Ovary (tissue), 9 donors: ENCODE results near the gene TRAK1. TPM values are rescaled to one million over a fixed set of nuclear protein-coding genes. Genes with fewer than 3 reads are reported as not detected.
A peak's percentile ranks its signal among the peaks of the same experiment; 100 is the strongest.

Experiments
- DNase-seq, 5 donors: peaks; one replicate each; pipeline ENCODE4 v3.0.0-alpha.2; 2019 to 2020
- H3K27ac ChIP-seq, 2 donors: fragments of 200-600 bp; one replicate each; pipeline versions ENCODE4 v1.5.1 to v1.8.0; 2019 to 2022
- H3K27me3 ChIP-seq: fragments of 200-600 bp; one replicate; pipeline ENCODE4 v1.8.0; 2022
- H3K36me3 ChIP-seq: fragments of 200-600 bp; sonication (generic); one replicate; pipeline ENCODE4 v1.5.1; 2019
- H3K4me1 ChIP-seq: one replicate; pipeline ENCODE4 v1.8.1; 2013; ENCODE audit warnings: mild to moderate bottlenecking, moderate library complexity; ENCODE audit not compliant: insufficient read depth
- H3K4me3 ChIP-seq: fragments of 200-600 bp; sonication (generic); one replicate; pipeline ENCODE4 v1.5.1; 2017
- H3K9me3 ChIP-seq, 2 donors: fragments of 200-600 bp in 1 of 2; sonication (generic) in 1 of 2; one replicate each; pipeline versions ENCODE4 v1.5.1 to v1.8.1; 2013 to 2019; ENCODE audit warnings: mild to moderate bottlenecking in 1 of 2, moderate library complexity in 1 of 2
- CTCF ChIP-seq, 3 donors: fragments of 450-650 bp in 2 of 3; fragments of 200-600 bp in 1 of 3; IDR thresholded peaks; one replicate each; pipeline versions ENCODE4 v1.5.1 to v1.8.0; 2016 to 2022; ENCODE audit warnings: antibody characterized with exemption in 3 of 3, mild to moderate bottlenecking in 1 of 3
- EP300 ChIP-seq: sonication (generic); formaldehyde crosslinking; IDR thresholded peaks from one replicate; pipeline ENCODE4 v1.6.1; 2017; ENCODE audit warnings: antibody characterized with exemption
- POLR2A ChIP-seq: fragments of 450-650 bp; IDR thresholded peaks from one replicate; pipeline ENCODE4 v1.6.1; 2017; ENCODE audit warnings: antibody characterized with exemption, mild to moderate bottlenecking, moderate library complexity
- WGBS, 3 donors: extraction: QIAGEN DNeasy Blood & Tissue Kit in 1 of 3; methylation state at CpG; one replicate each; pipeline versions ENCODE4 v1.1.5 to v1.1.7; 2013 to 2017; 5-methylcytosine and 5-hydroxymethylcytosine counted together
- intact Hi-C, 4 donors: fragments of 100-400 bp; cut with DNase I; formaldehyde crosslinking; loops; one replicate each; pipeline versions ENCODE4 v1.11.0 to v1.15.1; 2022 to 2023
- polyA plus RNA-seq, 2 donors: library from polyadenylated mRNA; stranded (reverse); fragments of 200-250 nt in 1 of 2; fragments of 350-450 nt in 1 of 2; fragmentation: Illumina TruSeq in 1 of 2; extraction: RNeasy Lipid Tissue Mini Kit (QIAGEN cat#74804) in 1 of 2; gene quantifications; one replicate each; pipeline ENCODE4 v1.2.3, GENCODE V29; 2013 to 2014
- total RNA-seq, 7 donors: library from RNA; depleted of rRNA in 2 of 7; stranded (reverse); fragments of >200 nt in 2 of 7; fragmentation: NEBNext Ultra II Directional in 3 of 7; extraction: Animal tissue kit (Norgen Biotek cat#: 25700) in 3 of 7; gene quantifications; one replicate each; pipeline versions ENCODE4 v1.1.0 to v1.2.4, GENCODE V29; 2016 to 2023
- donor health status: DM: no; HTN: no; CAD: no; lungs with moderate emphysema.
- donor health status: DM: no; HTN: no; CAD: no.
- donor health status: Bipolar disorder and iron deficiency.
- donor health status: DM: yes; HTN: yes; CAD: no.
- donor health status: DM: no; HTN: no; CAD: no.
- donor health status: DM: yes; HTN: yes; CAD: no.

The TRAK1 gene
- total and polyA plus RNA-seq, 9 donors: 7.1 to 17.7 (median 14.9) TPM

GRCh38 chr3:42148086-42148848, 57.1 kb downstream of the TRAK1 start:
- WGBS, 3 donors: 74 to 80% (median 74%) methylated on average over 5 of the region's 5 CpGs
- DNase-seq: no peak
- no peak for TF ChIP-seq POLR2A
- no peak for TF ChIP-seq CTCF (IDR thresholded peaks at IDR 0.05)
- TF ChIP-seq EP300: no peak
- Histone ChIP-seq H3K9me3 (no peaks in the 10 kb centered on the region), H3K36me3 (no peaks in the 10 kb centered on the region), H3K4me3 (no peak overlapping the region), H3K4me1 (peaks cover 2% of the 10 kb centered on the region), H3K27me3 (no peaks in the 10 kb centered on the region), H3K27ac (no peak overlapping the region)
- intact Hi-C loops: no loop called here

DNA sequence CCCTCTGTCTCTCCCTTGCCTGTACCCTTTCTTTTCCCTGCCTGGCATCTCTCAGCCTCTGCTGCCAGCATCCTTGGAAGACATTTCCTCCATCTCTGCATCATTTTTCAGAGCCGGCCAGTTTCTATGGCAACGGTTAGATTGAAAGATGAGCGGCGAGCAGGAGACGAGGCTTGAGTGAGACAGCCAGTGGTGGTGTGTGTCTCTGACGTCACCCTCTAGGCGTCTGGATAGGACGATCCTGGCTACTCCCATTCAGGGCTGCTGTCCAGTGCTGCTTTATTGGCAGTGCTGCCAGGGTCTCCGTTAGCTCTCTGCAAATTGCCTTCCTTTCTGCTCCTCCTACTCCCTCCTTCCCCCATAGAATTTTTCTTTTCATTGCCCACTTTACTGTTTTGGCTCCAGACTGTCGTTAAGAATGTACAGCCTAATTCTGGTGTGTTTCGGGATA, 57.9 kb downstream of the TRAK1 start:
- intact Hi-C loops: no loop called here
- DNase-seq: peak; percentile 48 to 78 (median 71)
- no peak overlapping the region for H3K27ac ChIP-seq
- no peaks in the 10 kb centered on the region for H3K27me3 ChIP-seq
- H3K4me3 ChIP-seq: no peak overlapping the region
- peaks cover 2% of the 10 kb centered on the region for H3K4me1 ChIP-seq
- TF ChIP-seq EP300 (no peak), POLR2A (no peak), CTCF (IDR thresholded peaks at IDR 0.05) (no peak)
- H3K9me3 ChIP-seq: no peaks in the 10 kb centered on the region
- H3K36me3 ChIP-seq: no peaks in the 10 kb centered on the region
- WGBS, 3 donors: 11 to 22% (median 16%) methylated on average over 11 of the region's 11 CpGs

DNA sequence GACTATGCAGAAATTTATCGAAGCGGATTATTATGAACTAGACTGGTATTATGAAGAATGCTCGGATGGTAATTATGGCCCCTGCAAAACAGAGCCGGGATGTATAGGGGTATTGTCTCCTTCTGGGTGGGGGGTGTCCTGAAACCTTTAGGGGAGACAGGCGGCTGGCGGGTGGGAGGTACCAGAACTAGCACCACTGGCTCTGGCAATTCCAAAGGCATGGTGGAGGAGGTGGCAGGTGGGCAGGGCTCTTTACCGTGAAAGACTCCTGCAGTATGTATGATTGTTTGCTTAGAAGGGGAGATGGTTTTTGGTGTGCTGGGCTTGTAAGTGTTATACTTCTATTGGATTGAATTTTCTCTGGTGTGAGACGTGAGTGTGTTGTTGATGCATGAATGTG, 58.4 kb downstream of the TRAK1 start:
- no peak for TF ChIP-seq POLR2A
- TF ChIP-seq CTCF (IDR thresholded peaks at IDR 0.05): no peak
- TF ChIP-seq EP300: no peak
- intact Hi-C loops: no loop called here
- Histone ChIP-seq H3K9me3 (no peaks in the 10 kb centered on the region), H3K36me3 (no peaks in the 10 kb centered on the region), H3K27ac (no peak overlapping the region), H3K4me1 (peaks cover 2% of the 10 kb centered on the region), H3K27me3 (no peaks in the 10 kb centered on the region), H3K4me3 (no peak overlapping the region)
- no peak for DNase-seq
- 87 to 89% (median 87%) methylated on average over 8 of the region's 8 CpGs for WGBS, 3 donors

DNA sequence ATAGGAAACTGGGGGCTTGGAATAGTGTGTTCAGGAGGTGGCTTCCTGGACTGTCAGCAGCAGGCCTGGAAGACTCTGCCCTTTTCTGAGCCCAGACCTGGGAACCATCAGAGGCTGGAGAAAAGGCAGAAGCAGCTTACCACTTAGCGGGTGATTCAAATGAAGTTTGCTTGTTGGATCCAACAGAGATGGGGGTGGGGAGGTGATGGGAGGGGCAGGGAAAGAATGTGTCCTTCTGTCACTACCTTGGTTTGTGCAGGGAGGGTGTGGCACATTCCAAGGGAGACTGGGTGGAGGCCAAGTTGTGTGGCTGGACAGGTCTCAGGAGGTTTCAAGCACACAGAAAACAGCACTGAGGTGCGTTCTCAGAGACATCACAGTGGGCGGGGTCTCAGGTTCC, 58.8 kb downstream of the TRAK1 start:
- no peak for TF ChIP-seq EP300
- TF ChIP-seq CTCF (IDR thresholded peaks at IDR 0.05): no peak
- TF ChIP-seq POLR2A: no peak
- intact Hi-C loops: no loop called here
- DNase-seq: no peak
- 92 to 97% (median 97%) methylated on average over 3 of the region's 3 CpGs for WGBS, 3 donors
- Histone ChIP-seq H3K36me3 (no peaks in the 10 kb centered on the region), H3K27me3 (no peaks in the 10 kb centered on the region), H3K9me3 (no peaks in the 10 kb centered on the region), H3K4me3 (no peak overlapping the region), H3K4me1 (peaks cover 2% of the 10 kb centered on the region), H3K27ac (no peak overlapping the region)
